HepG2 (cell line): ENCODE data around the gene PISD. TPM values are rescaled to one million over a fixed set of nuclear protein-coding genes. Genes with fewer than 3 reads are reported as not detected.

Experiments used
- ATAC-seq: fragments of 200-7000 bp; cut with Tn5 transposase; 3 replicates; pipeline ENCODE4 v1.9.1; 2020; ENCODE audit warnings: mild to moderate bottlenecking, moderate library complexity
- BruUV-seq: library from RNA; stranded (reverse); fragments of 400-500 nt; replicated peaks from 2 replicates; lab custom pipeline; 2021; lab: Mats Ljungman, UMichigan
- CTCF ChIA-PET: fragments of 300-600 bp; formaldehyde crosslinking; extraction: SDS; loops from one replicate; lab custom pipeline; 2021; ENCODE audit warnings: low total read pairs, inconsistent platforms, low intra/inter-chr PET ratio; lab: Yijun Ruan, JAX
- POLR2A ChIA-PET: fragments of 350-600 bp; sonication (Branson Sonifier 250); formaldehyde crosslinking; loops from one replicate; lab custom pipeline; 2020; ENCODE audit warnings: antibody characterized with exemption, inconsistent platforms; lab: Yijun Ruan, JAX
- DNase-seq: peaks from one replicate; pipeline ENCODE4 v3.0.0-alpha.2; 2015; ENCODE audit warnings: low spot score
- FAIRE-seq: peaks from 3 replicates; lab custom pipeline; 2011; peaks lifted over from hg19 to GRCh38; lab: Jason Lieb, UNC
- H2AFZ ChIP-seq: one replicate; pipeline ENCODE4 v1.6.1; 2011; ENCODE audit warnings: low read length, inconsistent platforms
- H3K27ac ChIP-seq: fragments of 300-600 bp; 3 replicates; pipeline ENCODE4 v1.8.0; 2011; ENCODE audit warnings: mixed run types, mild to moderate bottlenecking, mixed read lengths, low read length, inconsistent platforms; ENCODE audit not compliant: insufficient read depth; ENCODE audit errors: extremely low read length
- H3K27me3 ChIP-seq, 2 experiments: fragments of 200-600 bp in 1 of 2; 2 replicates in 1 of 2; 3 replicates in 1 of 2; pipeline versions ENCODE4 v1.6.0 to v1.8.0; 2011; ENCODE audit warnings: low read length in 2 of 2, mild to moderate bottlenecking in 2 of 2, moderate library complexity in 2 of 2, inconsistent platforms in 1 of 2; ENCODE audit not compliant: insufficient read depth in 2 of 2, control insufficient read depth in 1 of 2
- H3K36me3 ChIP-seq, 2 experiments: fragments of 200-600 bp in 1 of 2; replicated peaks in 1 of 2; 2 replicates in 1 of 2; 3 replicates in 1 of 2; pipeline versions ENCODE4 v1.5.1 to v1.8.0; 2011; ENCODE audit warnings: low read length in 2 of 2, inconsistent platforms in 1 of 2; ENCODE audit not compliant: insufficient read depth in 2 of 2, control insufficient read depth in 1 of 2
- H3K4me1 ChIP-seq: 2 replicates; pipeline ENCODE4 v1.5.1; 2012; ENCODE audit warnings: low read length, inconsistent platforms; ENCODE audit not compliant: insufficient read depth
- H3K4me2 ChIP-seq: 2 replicates; pipeline ENCODE4 v1.6.0; 2011; ENCODE audit warnings: low read depth, low read length, inconsistent platforms
- H3K4me3 ChIP-seq, 3 experiments: fragments of 200-600 bp in 1 of 3; sonication (generic), shearing (Covaris generic) in 1 of 3; replicated peaks in 1 of 3; 2 replicates each; pipeline ENCODE4 v1.5.1; 2011 to 2016; ENCODE audit warnings: low read length in 3 of 3, inconsistent platforms in 2 of 3, low read depth in 2 of 3, mild to moderate bottlenecking in 2 of 3, control low read depth in 1 of 3, mixed read lengths in 1 of 3; ENCODE audit not compliant: insufficient read depth in 1 of 3
- H3K79me2 ChIP-seq: one replicate; pipeline ENCODE4 v1.6.1; 2011; ENCODE audit warnings: low read length, inconsistent platforms; ENCODE audit not compliant: insufficient read depth
- H3K9ac ChIP-seq: 2 replicates; pipeline ENCODE4 v1.6.0; 2011; ENCODE audit warnings: mild to moderate bottlenecking, low read depth, low read length, inconsistent platforms; ENCODE audit not compliant: insufficient read depth
- H3K9me3 ChIP-seq: 2 replicates; pipeline ENCODE4 v1.5.1; 2012; ENCODE audit warnings: mild to moderate bottlenecking, low read length
- H4K20me1 ChIP-seq: 2 replicates; pipeline ENCODE4 v1.6.0; 2011; ENCODE audit warnings: inconsistent platforms, mild to moderate bottlenecking, low read length, moderate library complexity; ENCODE audit not compliant: insufficient read depth
- ATF7-NPFF ChIP-seq: sonication (generic); formaldehyde crosslinking; IDR thresholded peaks from 2 replicates; pipeline ENCODE4 v1.8.1; 2023; ENCODE audit warnings: mild to moderate bottlenecking, low read depth, missing genetic modification reagents, moderate library complexity
- HNRNPUL1 ChIP-seq: fragments of 200-400 bp; formaldehyde crosslinking; IDR thresholded peaks from 2 replicates; pipeline ENCODE4 v1.6.1; 2017; ENCODE audit warnings: low read depth, mild to moderate bottlenecking, low read length, moderate library complexity
- NAIF1 ChIP-seq: sonication (generic); formaldehyde crosslinking; IDR thresholded peaks from 2 replicates; pipeline ENCODE4 v1.5.0; 2020; ENCODE audit warnings: mild to moderate bottlenecking, missing genetic modification reagents, borderline replicate concordance
- NR2F1 ChIP-seq, 2 experiments: fragments of 450-650 bp in 1 of 2; formaldehyde crosslinking in 1 of 2; IDR thresholded peaks; 2 replicates each; pipeline versions ENCODE4 v1.5.0 to v1.6.1; 2016 to 2020; ENCODE audit warnings: mild to moderate bottlenecking in 1 of 2, missing compliant biosample characterization in 1 of 2, missing genetic modification reagents in 1 of 2, moderate library complexity in 1 of 2
- SP2 ChIP-seq: sonication (generic); formaldehyde crosslinking; IDR thresholded peaks from 2 replicates; pipeline ENCODE4 v1.5.1; 2020; ENCODE audit warnings: mild to moderate bottlenecking, missing genetic modification reagents
- ZBTB21 ChIP-seq: sonication (generic); formaldehyde crosslinking; IDR thresholded peaks from 2 replicates; pipeline ENCODE4 v1.4.0; 2020; ENCODE audit warnings: missing genetic modification reagents
- ZBTB38 ChIP-seq: sonication (generic); formaldehyde crosslinking; IDR thresholded peaks from 2 replicates; pipeline ENCODE4 v1.5.1; 2020; ENCODE audit warnings: mild to moderate bottlenecking, missing genetic modification reagents
- ZFP41 ChIP-seq: sonication (generic); formaldehyde crosslinking; IDR thresholded peaks from 2 replicates; pipeline ENCODE4 v1.4.0; 2020; ENCODE audit warnings: mild to moderate bottlenecking, missing genetic modification reagents, borderline replicate concordance
- ZNF121 ChIP-seq: sonication (generic); formaldehyde crosslinking; IDR thresholded peaks from 2 replicates; pipeline ENCODE4 v1.5.0; 2020; ENCODE audit warnings: mild to moderate bottlenecking, missing genetic modification reagents
- ZNF180 ChIP-seq: sonication (generic); formaldehyde crosslinking; IDR thresholded peaks from 2 replicates; pipeline ENCODE4 v1.4.0; 2020; ENCODE audit warnings: low read depth, missing genetic modification reagents, borderline replicate concordance
- ZNF577 ChIP-seq: sonication (generic); formaldehyde crosslinking; IDR thresholded peaks from 2 replicates; pipeline ENCODE4 v1.4.0; 2020; ENCODE audit warnings: mild to moderate bottlenecking, low read depth, missing genetic modification reagents, borderline replicate concordance
- ZNF790 ChIP-seq: sonication (generic); formaldehyde crosslinking; IDR thresholded peaks from 2 replicates; pipeline ENCODE4 v1.8.0; 2022; ENCODE audit warnings: missing genetic modification reagents, mild to moderate bottlenecking, borderline replicate concordance
- WGBS: methylation state at CpG from one replicate; pipeline ENCODE4 v1.1.6; 2017; ENCODE audit warnings: low lambda C conversion rate; 5-methylcytosine and 5-hydroxymethylcytosine counted together
- in situ Hi-C: cut with HindIII; loops from 2 replicates; pipeline ENCODE4 v1.10.0; 2017; ENCODE audit warnings: low pct_unique_long_range_greater_than_20kb; ENCODE audit not compliant: extremely low pct_ligation_motif_present
- intact Hi-C: fragments of 100-400 bp; cut with micrococcal nuclease; formaldehyde crosslinking; loops from one replicate; pipeline ENCODE4 v1.10.0; 2022; ENCODE audit not compliant: unreplicated experiment
- polyA plus RNA-seq, 8 experiments: library from polyadenylated mRNA; depleted of rRNA in 3 of 8; stranded (reverse) in 7 of 8; unstranded in 1 of 8; fragments of >200 nt; fragmentation: Illumina TruSeq in 4 of 8; extraction: Trizol in 4 of 8; gene quantifications; 2 replicates each; pipeline versions ENCODE4 v1.2.1 to v1.2.3, GENCODE V29; 2011 to 2016; ENCODE audit warnings: low read depth in 4 of 8, missing spikeins in 1 of 8, mixed read lengths in 1 of 8; ENCODE audit not compliant: insufficient read depth in 1 of 8
- total RNA-seq, 5 experiments: library from RNA; depleted of rRNA; stranded (reverse); fragments of >200 nt; fragmentation: Illumina TruSeq; extraction: Trizol; gene quantifications; 2 replicates each; pipeline ENCODE4 v1.2.3, GENCODE V29; 2016; ENCODE audit warnings: low read depth in 1 of 5
- TF ChIP-seq, protein P1 (sequence below): sonication (generic); formaldehyde crosslinking; IDR thresholded peaks from 2 replicates; pipeline ENCODE4 v1.5.0; 2020; ENCODE audit warnings: mild to moderate bottlenecking, missing genetic modification reagents
- TF ChIP-seq, protein P2 (sequence below): sonication (generic); formaldehyde crosslinking; IDR thresholded peaks from 2 replicates; pipeline ENCODE4 v1.8.0; 2022; ENCODE audit warnings: mild to moderate bottlenecking, missing genetic modification reagents; ENCODE audit not compliant: insufficient replicate concordance
- TF ChIP-seq, protein P3 (sequence below): sonication (generic); formaldehyde crosslinking; IDR thresholded peaks from 2 replicates; pipeline ENCODE4 v1.5.1; 2020; ENCODE audit warnings: missing genetic modification reagents, mild to moderate bottlenecking, borderline replicate concordance

The PISD gene
- total and polyA plus RNA-seq, 2 of the 13 experiments (the other 11 are each of a cell fraction or from before 2014, with no cell fraction given) = 30.1 to 47.7 TPM

DNA sequence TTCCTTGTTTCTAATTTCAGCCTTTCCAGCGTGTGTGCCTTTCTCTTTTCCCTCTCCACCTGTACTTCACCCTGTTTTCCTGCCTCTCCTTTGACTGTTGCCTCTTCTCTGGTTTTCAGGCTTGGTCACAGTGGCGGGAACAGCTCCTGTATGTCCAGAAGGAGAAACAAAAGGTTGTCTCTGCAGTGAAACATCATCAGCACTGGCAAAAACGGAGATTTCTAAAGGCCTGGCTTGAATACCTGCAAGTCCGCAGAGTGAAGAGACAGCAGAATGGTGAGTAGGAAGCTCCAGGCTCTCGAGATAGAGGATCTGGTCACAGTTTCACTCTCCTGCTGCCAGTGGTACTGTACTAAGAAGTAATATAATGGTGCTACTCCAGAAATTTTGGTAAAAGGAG lies 89.1 kb downstream of the PISD start (continued):
- no peak for TF ChIP-seq NAIF1 (CRISPR knock-in tag)
- TF ChIP-seq, all 625 proteins: peak for 0

DNA sequence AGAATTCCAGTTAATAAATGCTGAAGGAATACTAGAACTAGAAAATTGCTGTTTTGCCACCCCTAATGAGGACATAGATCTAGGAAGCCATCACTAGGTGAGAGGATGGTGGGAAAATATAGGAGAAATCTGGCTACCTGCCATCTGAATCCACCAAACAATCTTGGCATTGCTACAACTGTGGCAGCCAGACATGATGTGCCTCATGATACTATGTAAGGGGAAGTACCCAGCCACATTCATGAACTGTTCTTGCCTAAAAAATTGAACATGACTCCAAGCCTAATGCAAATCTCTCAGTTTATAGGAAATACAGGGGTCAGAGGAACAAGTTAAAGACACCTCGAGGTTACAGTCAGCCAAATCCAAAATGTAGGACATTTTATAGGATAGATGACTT lies 92.9 kb downstream of the PISD start:
- H3K79me2 ChIP-seq = no peaks in the 10 kb centered on the region
- ATAC-seq (no peak), DNase-seq (no peak), FAIRE-seq (no peak)
- ChIA-PET POLR2A (no interaction called here), CTCF (no interaction called here)
- BruUV-seq = no TSS peak
- H3K9me3 ChIP-seq = no peaks in the 10 kb centered on the region
- intact Hi-C loops = no loop called here
- H3K4me3 ChIP-seq = no peak overlapping the region
- no peaks in the 10 kb centered on the region for H3K27me3 ChIP-seq
- H3K9ac ChIP-seq = no peak overlapping the region
- H4K20me1 ChIP-seq = no peaks in the 10 kb centered on the region
- in situ Hi-C loops = loop anchor here (25.0 kb wide), 1 partner anchor 393 kb away; no protein-coding TSS in a partner anchor
- H2AFZ ChIP-seq = no peak overlapping the region
- no peaks in the 10 kb centered on the region; a peak in 1 of 5 replicates for H3K36me3 ChIP-seq
- 93% methylated on average over 1 of the region's 1 CpG for WGBS
- no peaks in the 10 kb centered on the region for H3K4me1 ChIP-seq
- H3K27ac ChIP-seq = no peak overlapping the region
- no peak overlapping the region for H3K4me2 ChIP-seq
- TF ChIP-seq ZNF790 = no peak
- no peak for TF ChIP-seq ZBTB21 (CRISPR knock-in tag)
- TF ChIP-seq ZNF180 (CRISPR knock-in tag) = no peak
- TF ChIP-seq, protein P1, sequence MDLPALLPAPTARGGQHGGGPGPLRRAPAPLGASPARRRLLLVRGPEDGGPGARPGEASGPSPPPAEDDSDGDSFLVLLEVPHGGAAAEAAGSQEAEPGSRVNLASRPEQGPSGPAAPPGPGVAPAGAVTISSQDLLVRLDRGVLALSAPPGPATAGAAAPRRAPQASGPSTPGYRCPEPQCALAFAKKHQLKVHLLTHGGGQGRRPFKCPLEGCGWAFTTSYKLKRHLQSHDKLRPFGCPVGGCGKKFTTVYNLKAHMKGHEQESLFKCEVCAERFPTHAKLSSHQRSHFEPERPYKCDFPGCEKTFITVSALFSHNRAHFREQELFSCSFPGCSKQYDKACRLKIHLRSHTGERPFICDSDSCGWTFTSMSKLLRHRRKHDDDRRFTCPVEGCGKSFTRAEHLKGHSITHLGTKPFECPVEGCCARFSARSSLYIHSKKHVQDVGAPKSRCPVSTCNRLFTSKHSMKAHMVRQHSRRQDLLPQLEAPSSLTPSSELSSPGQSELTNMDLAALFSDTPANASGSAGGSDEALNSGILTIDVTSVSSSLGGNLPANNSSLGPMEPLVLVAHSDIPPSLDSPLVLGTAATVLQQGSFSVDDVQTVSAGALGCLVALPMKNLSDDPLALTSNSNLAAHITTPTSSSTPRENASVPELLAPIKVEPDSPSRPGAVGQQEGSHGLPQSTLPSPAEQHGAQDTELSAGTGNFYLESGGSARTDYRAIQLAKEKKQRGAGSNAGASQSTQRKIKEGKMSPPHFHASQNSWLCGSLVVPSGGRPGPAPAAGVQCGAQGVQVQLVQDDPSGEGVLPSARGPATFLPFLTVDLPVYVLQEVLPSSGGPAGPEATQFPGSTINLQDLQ (CRISPR knock-in tag) = no peak
- TF ChIP-seq, protein P2, sequence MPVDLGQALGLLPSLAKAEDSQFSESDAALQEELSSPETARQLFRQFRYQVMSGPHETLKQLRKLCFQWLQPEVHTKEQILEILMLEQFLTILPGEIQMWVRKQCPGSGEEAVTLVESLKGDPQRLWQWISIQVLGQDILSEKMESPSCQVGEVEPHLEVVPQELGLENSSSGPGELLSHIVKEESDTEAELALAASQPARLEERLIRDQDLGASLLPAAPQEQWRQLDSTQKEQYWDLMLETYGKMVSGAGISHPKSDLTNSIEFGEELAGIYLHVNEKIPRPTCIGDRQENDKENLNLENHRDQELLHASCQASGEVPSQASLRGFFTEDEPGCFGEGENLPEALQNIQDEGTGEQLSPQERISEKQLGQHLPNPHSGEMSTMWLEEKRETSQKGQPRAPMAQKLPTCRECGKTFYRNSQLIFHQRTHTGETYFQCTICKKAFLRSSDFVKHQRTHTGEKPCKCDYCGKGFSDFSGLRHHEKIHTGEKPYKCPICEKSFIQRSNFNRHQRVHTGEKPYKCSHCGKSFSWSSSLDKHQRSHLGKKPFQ (CRISPR knock-in tag) = no peak
- no peak for TF ChIP-seq NR2F1 (CRISPR knock-in tag; IDR thresholded peaks at IDR 0.05)
- TF ChIP-seq ZFP41 (CRISPR knock-in tag) = no peak
- TF ChIP-seq ZNF121 (CRISPR knock-in tag) = no peak
- TF ChIP-seq SP2 = no peak
- no peak for TF ChIP-seq ZBTB38 (CRISPR knock-in tag)
- TF ChIP-seq ZNF577 (CRISPR knock-in tag) = no peak
- no peak for TF ChIP-seq ATF7-NPFF
- TF ChIP-seq, protein P3, sequence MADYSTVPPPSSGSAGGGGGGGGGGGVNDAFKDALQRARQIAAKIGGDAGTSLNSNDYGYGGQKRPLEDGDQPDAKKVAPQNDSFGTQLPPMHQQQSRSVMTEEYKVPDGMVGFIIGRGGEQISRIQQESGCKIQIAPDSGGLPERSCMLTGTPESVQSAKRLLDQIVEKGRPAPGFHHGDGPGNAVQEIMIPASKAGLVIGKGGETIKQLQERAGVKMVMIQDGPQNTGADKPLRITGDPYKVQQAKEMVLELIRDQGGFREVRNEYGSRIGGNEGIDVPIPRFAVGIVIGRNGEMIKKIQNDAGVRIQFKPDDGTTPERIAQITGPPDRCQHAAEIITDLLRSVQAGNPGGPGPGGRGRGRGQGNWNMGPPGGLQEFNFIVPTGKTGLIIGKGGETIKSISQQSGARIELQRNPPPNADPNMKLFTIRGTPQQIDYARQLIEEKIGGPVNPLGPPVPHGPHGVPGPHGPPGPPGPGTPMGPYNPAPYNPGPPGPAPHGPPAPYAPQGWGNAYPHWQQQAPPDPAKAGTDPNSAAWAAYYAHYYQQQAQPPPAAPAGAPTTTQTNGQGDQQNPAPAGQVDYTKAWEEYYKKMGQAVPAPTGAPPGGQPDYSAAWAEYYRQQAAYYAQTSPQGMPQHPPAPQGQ (CRISPR knock-in tag) = no peak
- no peak for TF ChIP-seq HNRNPUL1
